HepG2 (cell line): Measurements from ENCODE around the gene GGACT. TPM values are rescaled to one million over a fixed set of nuclear protein-coding genes. Genes with fewer than 3 reads are reported as not detected.
A peak's percentile ranks its signal among the peaks of the same experiment; 100 is the strongest.

Experiments used
- JUND ChIP-seq: sonication (generic); formaldehyde crosslinking; IDR thresholded peaks from 2 replicates; pipeline ENCODE4 v1.8.0; 2022; ENCODE audit warnings: mild to moderate bottlenecking, missing genetic modification reagents
- ZBTB40 ChIP-seq, 2 experiments: fragments of 450-650 bp in 1 of 2; sonication (generic) in 1 of 2; formaldehyde crosslinking in 1 of 2; IDR thresholded peaks; 2 replicates each; pipeline versions ENCODE4 v1.6.1 to v1.8.0; 2016 to 2022; ENCODE audit warnings: antibody characterized with exemption in 1 of 2, mild to moderate bottlenecking in 1 of 2, missing genetic modification reagents in 1 of 2
- ZNF263 ChIP-seq: sonication (generic); formaldehyde crosslinking; IDR thresholded peaks from 2 replicates; pipeline ENCODE4 v1.4.0; 2020; ENCODE audit warnings: missing genetic modification reagents
- ZNF562 ChIP-seq: sonication (generic); formaldehyde crosslinking; IDR thresholded peaks from 2 replicates; pipeline ENCODE4 v1.8.0; 2022; ENCODE audit warnings: missing genetic modification reagents, borderline replicate concordance
- ZNF7 ChIP-seq: IDR thresholded peaks from 2 replicates; pipeline ENCODE4 v1.6.1; 2016; ENCODE audit warnings: missing biosample characterization, missing genetic modification reagents
- polyA plus RNA-seq, 8 experiments: library from polyadenylated mRNA; depleted of rRNA in 3 of 8; stranded (reverse) in 7 of 8; unstranded in 1 of 8; fragments of >200 nt; fragmentation: Illumina TruSeq in 4 of 8; extraction: Trizol in 4 of 8; gene quantifications; 2 replicates each; pipeline versions ENCODE4 v1.2.1 to v1.2.3, GENCODE V29; 2011 to 2016; ENCODE audit warnings: low read depth in 4 of 8, missing spikeins in 1 of 8, mixed read lengths in 1 of 8; ENCODE audit not compliant: insufficient read depth in 1 of 8
- total RNA-seq, 5 experiments: library from RNA; depleted of rRNA; stranded (reverse); fragments of >200 nt; fragmentation: Illumina TruSeq; extraction: Trizol; gene quantifications; 2 replicates each; pipeline ENCODE4 v1.2.3, GENCODE V29; 2016; ENCODE audit warnings: low read depth in 1 of 5
- TF ChIP-seq, protein P1 (sequence below): sonication (generic); formaldehyde crosslinking; conservative IDR thresholded peaks from 2 replicates; pipeline ENCODE4 v1.4.0; 2020; ENCODE audit warnings: missing genetic modification reagents
- TF ChIP-seq, protein P2 (sequence below): sonication (generic); formaldehyde crosslinking; IDR thresholded peaks from 2 replicates; pipeline ENCODE4 v1.4.0; 2020; ENCODE audit warnings: low read depth, mild to moderate bottlenecking, missing genetic modification reagents
- TF ChIP-seq, protein P3 (sequence below): sonication (generic); formaldehyde crosslinking; IDR thresholded peaks from 2 replicates; pipeline ENCODE4 v1.5.1; 2020; ENCODE audit warnings: mild to moderate bottlenecking, missing genetic modification reagents, borderline replicate concordance
- TF ChIP-seq, protein P4 (sequence below): sonication (generic); formaldehyde crosslinking; IDR thresholded peaks from 2 replicates; pipeline ENCODE4 v1.5.0; 2020; ENCODE audit warnings: missing genetic modification reagents

The GGACT gene
- total and polyA plus RNA-seq, 2 of the 13 experiments (the other 11 are each of a cell fraction or from before 2014, with no cell fraction given): 1.7 to 1.9 TPM

GRCh38 chr13:100543872-100544602 lies 44.6 kb downstream of the GGACT start (continued):
- TF ChIP-seq, protein P1, sequence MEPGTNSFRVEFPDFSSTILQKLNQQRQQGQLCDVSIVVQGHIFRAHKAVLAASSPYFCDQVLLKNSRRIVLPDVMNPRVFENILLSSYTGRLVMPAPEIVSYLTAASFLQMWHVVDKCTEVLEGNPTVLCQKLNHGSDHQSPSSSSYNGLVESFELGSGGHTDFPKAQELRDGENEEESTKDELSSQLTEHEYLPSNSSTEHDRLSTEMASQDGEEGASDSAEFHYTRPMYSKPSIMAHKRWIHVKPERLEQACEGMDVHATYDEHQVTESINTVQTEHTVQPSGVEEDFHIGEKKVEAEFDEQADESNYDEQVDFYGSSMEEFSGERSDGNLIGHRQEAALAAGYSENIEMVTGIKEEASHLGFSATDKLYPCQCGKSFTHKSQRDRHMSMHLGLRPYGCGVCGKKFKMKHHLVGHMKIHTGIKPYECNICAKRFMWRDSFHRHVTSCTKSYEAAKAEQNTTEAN (CRISPR knock-in tag): no peak
- TF ChIP-seq ZNF7 (CRISPR knock-in tag) (no peak), ZBTB40 (IDR thresholded peaks at IDR 0.05) (no peak), ZBTB40 (CRISPR knock-in tag; IDR thresholded peaks at IDR 0.05) (peak; percentile 60), ZNF562 (CRISPR knock-in tag) (no peak), ZNF263 (CRISPR knock-in tag) (no peak), JUND (CRISPR knock-in tag) (no peak)
- TF ChIP-seq, protein P2, sequence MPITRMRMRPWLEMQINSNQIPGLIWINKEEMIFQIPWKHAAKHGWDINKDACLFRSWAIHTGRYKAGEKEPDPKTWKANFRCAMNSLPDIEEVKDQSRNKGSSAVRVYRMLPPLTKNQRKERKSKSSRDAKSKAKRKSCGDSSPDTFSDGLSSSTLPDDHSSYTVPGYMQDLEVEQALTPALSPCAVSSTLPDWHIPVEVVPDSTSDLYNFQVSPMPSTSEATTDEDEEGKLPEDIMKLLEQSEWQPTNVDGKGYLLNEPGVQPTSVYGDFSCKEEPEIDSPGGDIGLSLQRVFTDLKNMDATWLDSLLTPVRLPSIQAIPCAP: peak; percentile 87; the same call in 1 of the 2 replicates
- TF ChIP-seq, protein P3, sequence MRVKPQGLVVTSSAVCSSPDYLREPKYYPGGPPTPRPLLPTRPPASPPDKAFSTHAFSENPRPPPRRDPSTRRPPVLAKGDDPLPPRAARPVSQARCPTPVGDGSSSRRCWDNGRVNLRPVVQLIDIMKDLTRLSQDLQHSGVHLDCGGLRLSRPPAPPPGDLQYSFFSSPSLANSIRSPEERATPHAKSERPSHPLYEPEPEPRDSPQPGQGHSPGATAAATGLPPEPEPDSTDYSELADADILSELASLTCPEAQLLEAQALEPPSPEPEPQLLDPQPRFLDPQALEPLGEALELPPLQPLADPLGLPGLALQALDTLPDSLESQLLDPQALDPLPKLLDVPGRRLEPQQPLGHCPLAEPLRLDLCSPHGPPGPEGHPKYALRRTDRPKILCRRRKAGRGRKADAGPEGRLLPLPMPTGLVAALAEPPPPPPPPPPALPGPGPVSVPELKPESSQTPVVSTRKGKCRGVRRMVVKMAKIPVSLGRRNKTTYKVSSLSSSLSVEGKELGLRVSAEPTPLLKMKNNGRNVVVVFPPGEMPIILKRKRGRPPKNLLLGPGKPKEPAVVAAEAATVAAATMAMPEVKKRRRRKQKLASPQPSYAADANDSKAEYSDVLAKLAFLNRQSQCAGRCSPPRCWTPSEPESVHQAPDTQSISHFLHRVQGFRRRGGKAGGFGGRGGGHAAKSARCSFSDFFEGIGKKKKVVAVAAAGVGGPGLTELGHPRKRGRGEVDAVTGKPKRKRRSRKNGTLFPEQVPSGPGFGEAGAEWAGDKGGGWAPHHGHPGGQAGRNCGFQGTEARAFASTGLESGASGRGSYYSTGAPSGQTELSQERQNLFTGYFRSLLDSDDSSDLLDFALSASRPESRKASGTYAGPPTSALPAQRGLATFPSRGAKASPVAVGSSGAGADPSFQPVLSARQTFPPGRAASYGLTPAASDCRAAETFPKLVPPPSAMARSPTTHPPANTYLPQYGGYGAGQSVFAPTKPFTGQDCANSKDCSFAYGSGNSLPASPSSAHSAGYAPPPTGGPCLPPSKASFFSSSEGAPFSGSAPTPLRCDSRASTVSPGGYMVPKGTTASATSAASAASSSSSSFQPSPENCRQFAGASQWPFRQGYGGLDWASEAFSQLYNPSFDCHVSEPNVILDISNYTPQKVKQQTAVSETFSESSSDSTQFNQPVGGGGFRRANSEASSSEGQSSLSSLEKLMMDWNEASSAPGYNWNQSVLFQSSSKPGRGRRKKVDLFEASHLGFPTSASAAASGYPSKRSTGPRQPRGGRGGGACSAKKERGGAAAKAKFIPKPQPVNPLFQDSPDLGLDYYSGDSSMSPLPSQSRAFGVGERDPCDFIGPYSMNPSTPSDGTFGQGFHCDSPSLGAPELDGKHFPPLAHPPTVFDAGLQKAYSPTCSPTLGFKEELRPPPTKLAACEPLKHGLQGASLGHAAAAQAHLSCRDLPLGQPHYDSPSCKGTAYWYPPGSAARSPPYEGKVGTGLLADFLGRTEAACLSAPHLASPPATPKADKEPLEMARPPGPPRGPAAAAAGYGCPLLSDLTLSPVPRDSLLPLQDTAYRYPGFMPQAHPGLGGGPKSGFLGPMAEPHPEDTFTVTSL (CRISPR knock-in tag): no peak; the same call in 1 of the 2 replicates
- TF ChIP-seq, protein P4, sequence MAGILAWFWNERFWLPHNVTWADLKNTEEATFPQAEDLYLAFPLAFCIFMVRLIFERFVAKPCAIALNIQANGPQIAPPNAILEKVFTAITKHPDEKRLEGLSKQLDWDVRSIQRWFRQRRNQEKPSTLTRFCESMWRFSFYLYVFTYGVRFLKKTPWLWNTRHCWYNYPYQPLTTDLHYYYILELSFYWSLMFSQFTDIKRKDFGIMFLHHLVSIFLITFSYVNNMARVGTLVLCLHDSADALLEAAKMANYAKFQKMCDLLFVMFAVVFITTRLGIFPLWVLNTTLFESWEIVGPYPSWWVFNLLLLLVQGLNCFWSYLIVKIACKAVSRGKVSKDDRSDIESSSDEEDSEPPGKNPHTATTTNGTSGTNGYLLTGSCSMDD (CRISPR knock-in tag): no peak
